Peyer's patch (tissue), 4 donors: Measurements from ENCODE around the gene TCEA2.

Experiments
- CTCF ChIP-seq, 6 experiments: fragments of 450-650 bp in 4 of 6; fragments of 200-600 bp in 2 of 6; sonication (generic) in 1 of 6; IDR thresholded peaks; one replicate each; pipeline ENCODE4 v1.5.1; 2017 to 2019; ENCODE audit warnings: antibody characterized with exemption in 6 of 6, mild to moderate bottlenecking in 3 of 6, moderate library complexity in 1 of 6
- POLR2A ChIP-seq, 2 donors: fragments of 450-650 bp; IDR thresholded peaks; one replicate each; pipeline ENCODE4 v1.5.1; 2017; ENCODE audit warnings: antibody characterized with exemption in 2 of 2, mild to moderate bottlenecking in 2 of 2, moderate library complexity in 2 of 2

- TF ChIP-seq POLR2A (IDR thresholded peaks at IDR 0.05) (no peak), CTCF (IDR thresholded peaks at IDR 0.05) (no peak)
These were observed 14.5 kb upstream of the TCEA2 start for GRCh38 chr20:64048402-64049044.
